Measurements from ENCODE around the gene AKR1C8. TPM values are rescaled to one million over a fixed set of nuclear protein-coding genes. Genes with fewer than 3 reads are reported as not detected.

Gene AKR1C8
- total and polyA plus RNA-seq, 2 of the 13 experiments (the other 11 are each of a cell fraction or from before 2014, with no cell fraction given): 0.12 TPM; not detected in 1

DNA sequence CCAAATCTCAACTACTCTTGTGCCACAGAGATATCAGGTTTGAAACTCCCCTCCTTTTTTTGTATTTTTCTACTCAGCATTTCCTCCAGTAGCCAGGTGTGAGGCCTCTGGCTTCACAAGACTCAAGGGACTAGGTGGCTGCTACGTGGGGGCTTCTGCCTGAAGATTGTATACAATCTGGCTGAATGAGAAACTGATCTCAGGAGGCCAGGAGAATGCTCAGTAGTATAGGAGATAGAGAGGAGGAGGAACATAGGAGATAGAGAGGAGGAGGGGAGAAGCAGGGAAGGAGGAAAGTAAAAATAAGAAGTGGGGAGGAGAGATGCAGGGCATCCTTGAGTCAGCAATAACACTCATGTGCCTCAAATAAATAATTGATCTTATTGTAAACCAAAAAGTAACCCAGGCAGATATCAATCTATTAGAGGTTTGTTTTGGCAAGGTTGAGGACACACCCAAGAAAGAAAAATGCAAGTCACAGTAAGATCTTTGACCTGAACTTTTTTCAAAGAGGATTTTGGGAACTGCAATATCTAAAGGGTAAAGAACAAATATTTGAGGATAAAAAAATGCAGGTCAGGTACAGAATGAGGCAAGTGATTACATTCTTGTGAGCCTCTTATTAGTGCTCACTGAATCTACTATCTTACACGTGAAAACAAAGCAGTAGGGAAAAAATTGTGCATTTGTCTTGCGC lies 36.8 kb downstream of the AKR1C8 start:
- in situ Hi-C loops (cut with HindIII; ENCODE audit: extremely low pct_ligation_motif_present, low pct_unique_long_range_greater_than_20kb) (no loop called here), intact Hi-C loops (cut with micrococcal nuclease; ENCODE audit: unreplicated experiment) (loop anchor here (1.0 to 5.0 kb wide), 3 partner anchors 53 to 94 kb away; partner anchors contain the start of gene AKR1C3)
- Histone ChIP-seq H3K4me1 (ENCODE audit: insufficient read depth, low read length) (peaks cover 54% of the 10 kb centered on the region), H3K27ac (ENCODE audit: extremely low read length, insufficient read depth, low read length) (peak overlapping the region; percentile 100), H3K27me3 (ENCODE audit: control insufficient read depth in 1 of 2, insufficient read depth in 2 of 2, low read length in 2 of 2) (no peaks in the 10 kb centered on the region), H3K4me3 (replicated peaks in 1 of 3; ENCODE audit: insufficient read depth in 1 of 3, low read depth in 2 of 3, low read length in 3 of 3) (peak overlapping the region; percentile 27 to 66 (median 36)), H3K9ac (ENCODE audit: insufficient read depth, low read depth, low read length) (peak overlapping the region; percentile 96), H3K9me3 (ENCODE audit: low read length) (peaks cover 28% of the 10 kb centered on the region), H3K4me2 (ENCODE audit: low read depth, low read length) (peak overlapping the region; percentile 96), H3K36me3 (replicated peaks in 1 of 2; ENCODE audit: control insufficient read depth in 1 of 2, insufficient read depth in 2 of 2, low read length in 2 of 2) (no peaks in the 10 kb centered on the region), H3K79me2 (ENCODE audit: insufficient read depth, low read length) (no peaks in the 10 kb centered on the region), H4K20me1 (ENCODE audit: insufficient read depth, low read length) (no peaks in the 10 kb centered on the region), H2AFZ (ENCODE audit: low read length) (no peak overlapping the region)
- ChIA-PET POLR2A (interaction anchor here (1.1 to 2.7 kb wide), 9 partner anchors 48 to 201 kb away, joined by 3 to 14 read pairs (median 5); partner anchors contain the start of genes AKR1C3 and AKR1C4), CTCF (ENCODE audit: low intra/inter-chr PET ratio, low total read pairs) (no interaction called here)
- ATAC-seq (peak; percentile 58), FAIRE-seq (peak; percentile 88), DNase-seq (ENCODE audit: low spot score) (peak; percentile 97)
- BruUV-seq (replicated peaks): no TSS peak
- 4% methylated on average over 3 of the region's 3 CpGs for WGBS (ENCODE audit: low lambda C conversion rate)
- no peak for TF ChIP-seq SOX13 (IDR thresholded peaks at IDR 0.05)
- peak in 1 of 2 experiments; percentile 92; a peak in 2 of 4 replicates for TF ChIP-seq SOX13 (CRISPR knock-in tag; conservative IDR thresholded peaks at IDR 0.05 in 1 of 2, IDR thresholded peaks at IDR 0.05 in 1 of 2)
- peak in 1 of 2 experiments; percentile 23; a peak in 2 of 4 replicates for TF ChIP-seq POLR2A (IDR thresholded peaks at IDR 0.05; ENCODE audit: insufficient read depth in 1 of 2, low read depth in 2 of 2, low read length in 2 of 2)
- TF ChIP-seq, protein P1, sequence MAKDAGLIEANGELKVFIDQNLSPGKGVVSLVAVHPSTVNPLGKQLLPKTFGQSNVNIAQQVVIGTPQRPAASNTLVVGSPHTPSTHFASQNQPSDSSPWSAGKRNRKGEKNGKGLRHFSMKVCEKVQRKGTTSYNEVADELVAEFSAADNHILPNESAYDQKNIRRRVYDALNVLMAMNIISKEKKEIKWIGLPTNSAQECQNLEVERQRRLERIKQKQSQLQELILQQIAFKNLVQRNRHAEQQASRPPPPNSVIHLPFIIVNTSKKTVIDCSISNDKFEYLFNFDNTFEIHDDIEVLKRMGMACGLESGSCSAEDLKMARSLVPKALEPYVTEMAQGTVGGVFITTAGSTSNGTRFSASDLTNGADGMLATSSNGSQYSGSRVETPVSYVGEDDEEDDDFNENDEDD (CRISPR knock-in tag; IDR thresholded peaks at IDR 0.05; ENCODE audit: borderline replicate concordance): no peak
- TF ChIP-seq FOXO1 (CRISPR knock-in tag; IDR thresholded peaks at IDR 0.05): no peak; the same call in 1 of the 2 replicates
- no peak; the same call in 1 of the 2 replicates for TF ChIP-seq MEF2D (CRISPR knock-in tag; IDR thresholded peaks at IDR 0.05)
- TF ChIP-seq, protein P2, sequence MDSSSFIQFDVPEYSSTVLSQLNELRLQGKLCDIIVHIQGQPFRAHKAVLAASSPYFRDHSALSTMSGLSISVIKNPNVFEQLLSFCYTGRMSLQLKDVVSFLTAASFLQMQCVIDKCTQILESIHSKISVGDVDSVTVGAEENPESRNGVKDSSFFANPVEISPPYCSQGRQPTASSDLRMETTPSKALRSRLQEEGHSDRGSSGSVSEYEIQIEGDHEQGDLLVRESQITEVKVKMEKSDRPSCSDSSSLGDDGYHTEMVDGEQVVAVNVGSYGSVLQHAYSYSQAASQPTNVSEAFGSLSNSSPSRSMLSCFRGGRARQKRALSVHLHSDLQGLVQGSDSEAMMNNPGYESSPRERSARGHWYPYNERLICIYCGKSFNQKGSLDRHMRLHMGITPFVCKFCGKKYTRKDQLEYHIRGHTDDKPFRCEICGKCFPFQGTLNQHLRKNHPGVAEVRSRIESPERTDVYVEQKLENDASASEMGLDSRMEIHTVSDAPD (CRISPR knock-in tag; IDR thresholded peaks at IDR 0.05): peak; percentile 50; the same call in 1 of the 2 replicates
- TF ChIP-seq, protein P3, sequence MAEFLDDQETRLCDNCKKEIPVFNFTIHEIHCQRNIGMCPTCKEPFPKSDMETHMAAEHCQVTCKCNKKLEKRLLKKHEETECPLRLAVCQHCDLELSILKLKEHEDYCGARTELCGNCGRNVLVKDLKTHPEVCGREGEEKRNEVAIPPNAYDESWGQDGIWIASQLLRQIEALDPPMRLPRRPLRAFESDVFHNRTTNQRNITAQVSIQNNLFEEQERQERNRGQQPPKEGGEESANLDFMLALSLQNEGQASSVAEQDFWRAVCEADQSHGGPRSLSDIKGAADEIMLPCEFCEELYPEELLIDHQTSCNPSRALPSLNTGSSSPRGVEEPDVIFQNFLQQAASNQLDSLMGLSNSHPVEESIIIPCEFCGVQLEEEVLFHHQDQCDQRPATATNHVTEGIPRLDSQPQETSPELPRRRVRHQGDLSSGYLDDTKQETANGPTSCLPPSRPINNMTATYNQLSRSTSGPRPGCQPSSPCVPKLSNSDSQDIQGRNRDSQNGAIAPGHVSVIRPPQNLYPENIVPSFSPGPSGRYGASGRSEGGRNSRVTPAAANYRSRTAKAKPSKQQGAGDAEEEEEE (CRISPR knock-in tag; IDR thresholded peaks at IDR 0.05; ENCODE audit: borderline replicate concordance): no peak
- no peak for TF ChIP-seq AHR (CRISPR knock-in tag; IDR thresholded peaks at IDR 0.05)
- TF ChIP-seq ZNF589 (CRISPR knock-in tag; conservative IDR thresholded peaks at IDR 0.05): no peak
- TF ChIP-seq ZNF747 (CRISPR knock-in tag; IDR thresholded peaks at IDR 0.05; ENCODE audit: borderline replicate concordance): no peak
- no peak for TF ChIP-seq NFRKB (IDR thresholded peaks at IDR 0.05)
- TF ChIP-seq BORCS8-MEF2B (CRISPR knock-in tag; IDR thresholded peaks at IDR 0.05): no peak
- TF ChIP-seq THAP11 (CRISPR knock-in tag; IDR thresholded peaks at IDR 0.05): peak; percentile 45
- TF ChIP-seq HOXA3 (CRISPR knock-in tag; IDR thresholded peaks at IDR 0.05): no peak
- TF ChIP-seq GLI4 (CRISPR knock-in tag; IDR thresholded peaks at IDR 0.05; ENCODE audit: borderline replicate concordance): no peak
- TF ChIP-seq AGO1 (IDR thresholded peaks at IDR 0.05; ENCODE audit: low read depth, low read length, poor library complexity, severe bottlenecking): no peak
- TF ChIP-seq, protein P4, sequence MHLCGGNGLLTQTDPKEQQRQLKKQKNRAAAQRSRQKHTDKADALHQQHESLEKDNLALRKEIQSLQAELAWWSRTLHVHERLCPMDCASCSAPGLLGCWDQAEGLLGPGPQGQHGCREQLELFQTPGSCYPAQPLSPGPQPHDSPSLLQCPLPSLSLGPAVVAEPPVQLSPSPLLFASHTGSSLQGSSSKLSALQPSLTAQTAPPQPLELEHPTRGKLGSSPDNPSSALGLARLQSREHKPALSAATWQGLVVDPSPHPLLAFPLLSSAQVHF (CRISPR knock-in tag; IDR thresholded peaks at IDR 0.05): no peak
- no peak for TF ChIP-seq SYNCRIP (IDR thresholded peaks at IDR 0.05; ENCODE audit: insufficient read depth, low read depth, low read length)
- TF ChIP-seq ZNF282 (IDR thresholded peaks at IDR 0.05; ENCODE audit: partially characterized antibody): no peak
- no peak; the same call in 1 of the 2 replicates for TF ChIP-seq POLR2AphosphoS5 (IDR thresholded peaks at IDR 0.05; ENCODE audit: low read depth, low read length)

Data from HepG2 (cell line).